Left ventricle myocardium inferior (tissue), 1 donor: ENCODE measurements around the gene TGFBRAP1. TPM values are rescaled to one million over a fixed set of nuclear protein-coding genes. Genes with fewer than 3 reads are reported as not detected.
A peak's percentile ranks its signal among the peaks of the same experiment; 100 is the strongest.

ENCODE experiments used
- DNase-seq: peaks from one replicate; pipeline ENCODE4 v3.0.0-alpha.2; 2020
- H3K27ac ChIP-seq: fragments of 200-600 bp; replicated peaks from 2 replicates; pipeline ENCODE4 v1.8.0; 2021
- H3K27me3 ChIP-seq: fragments of 200-600 bp; 2 replicates; pipeline ENCODE4 v1.8.0; 2021; ENCODE audit warnings: low read depth
- H3K36me3 ChIP-seq: fragments of 200-600 bp; 2 replicates; pipeline ENCODE4 v1.8.0; 2021
- H3K4me1 ChIP-seq: fragments of 200-600 bp; 2 replicates; pipeline ENCODE4 v1.8.0; 2021
- H3K4me3 ChIP-seq: fragments of 200-600 bp; 2 replicates; pipeline ENCODE4 v1.8.0; 2021; ENCODE audit warnings: mild to moderate bottlenecking, moderate library complexity
- H3K9me3 ChIP-seq: fragments of 200-600 bp; replicated peaks from 2 replicates; pipeline ENCODE4 v1.8.0; 2021
- CTCF ChIP-seq: fragments of 200-600 bp; IDR thresholded peaks from 2 replicates; pipeline ENCODE4 v1.8.0; 2021; ENCODE audit warnings: antibody characterized with exemption, mild to moderate bottlenecking, borderline replicate concordance
- intact Hi-C: fragments of 100-400 bp; cut with micrococcal nuclease; formaldehyde crosslinking; loops from one replicate; pipeline ENCODE4 v1.11.0; 2022
- total RNA-seq: library from RNA; stranded (reverse); fragmentation: NEBNext Ultra II Directional; extraction: Animal tissue kit (Norgen Biotek cat#: 25700); gene quantifications from one replicate; pipeline ENCODE4 v1.2.1, GENCODE V29; 2021
- donor health status: DM: no; HTN: yes; CAD: no; lungs with severe emphysema.

TGFBRAP1 gene
- total RNA-seq, 1 donor from 2014 or later, result 9.7 TPM

GRCh38 chr2:105364436-105365139, 35.1 kb upstream of the TGFBRAP1 start:
- Histone ChIP-seq H3K36me3 (peaks cover 97% of the 10 kb centered on the region), H3K9me3 (no peaks in the 10 kb centered on the region), H3K4me1 (peaks cover 42% of the 10 kb centered on the region), H3K27me3 (no peaks in the 10 kb centered on the region), H3K27ac (peak overlapping the region; percentile 85), H3K4me3 (no peak overlapping the region)
- intact Hi-C loops, result loop anchor here (5.0 kb wide), 1 partner anchor 158 kb away; no protein-coding TSS in a partner anchor
- no peak for TF ChIP-seq CTCF
- DNase-seq, result no peak

DNA sequence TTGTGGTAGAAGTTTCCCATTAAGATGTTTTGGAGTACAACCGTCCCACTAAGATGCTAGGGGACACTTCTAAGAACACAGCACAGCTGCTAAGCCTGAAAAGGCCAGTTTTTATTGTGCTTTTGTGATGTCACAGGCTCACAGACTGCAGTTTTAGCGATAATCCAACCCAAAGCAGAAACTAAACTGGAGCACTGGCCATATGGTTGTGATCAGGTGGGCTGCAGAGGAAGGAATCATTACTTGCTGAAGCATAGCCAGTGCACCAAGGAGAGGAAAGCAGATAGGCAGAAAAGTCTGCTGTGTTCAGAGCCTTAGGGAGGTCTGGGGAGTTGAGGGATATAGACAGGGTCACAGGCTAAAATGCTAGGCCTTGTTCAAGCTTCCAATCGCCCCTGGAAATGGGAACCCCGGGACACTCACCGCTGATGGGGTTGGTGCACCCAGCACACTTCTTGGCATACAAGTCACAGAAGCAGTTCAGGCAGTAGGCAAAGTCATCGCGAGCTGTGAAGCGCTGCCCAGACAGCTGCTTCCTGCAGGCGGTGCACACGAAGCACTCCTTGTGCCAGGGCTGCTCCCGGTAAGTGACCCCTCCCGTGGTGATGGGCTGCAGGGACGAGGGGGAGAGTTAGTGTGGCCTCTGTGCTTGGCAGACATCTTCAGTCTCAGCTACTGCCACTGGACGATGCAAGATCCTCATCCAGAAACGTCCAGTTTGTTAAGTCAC, 33.5 kb upstream of the TGFBRAP1 start:
- Histone ChIP-seq H3K4me3 (no peak overlapping the region), H3K27me3 (no peaks in the 10 kb centered on the region), H3K4me1 (peaks cover 27% of the 10 kb centered on the region), H3K36me3 (peaks cover 91% of the 10 kb centered on the region), H3K9me3 (no peaks in the 10 kb centered on the region), H3K27ac (peak overlapping the region; percentile 45)
- intact Hi-C loops, result no loop called here
- DNase-seq, result no peak
- no peak for TF ChIP-seq CTCF

DNA sequence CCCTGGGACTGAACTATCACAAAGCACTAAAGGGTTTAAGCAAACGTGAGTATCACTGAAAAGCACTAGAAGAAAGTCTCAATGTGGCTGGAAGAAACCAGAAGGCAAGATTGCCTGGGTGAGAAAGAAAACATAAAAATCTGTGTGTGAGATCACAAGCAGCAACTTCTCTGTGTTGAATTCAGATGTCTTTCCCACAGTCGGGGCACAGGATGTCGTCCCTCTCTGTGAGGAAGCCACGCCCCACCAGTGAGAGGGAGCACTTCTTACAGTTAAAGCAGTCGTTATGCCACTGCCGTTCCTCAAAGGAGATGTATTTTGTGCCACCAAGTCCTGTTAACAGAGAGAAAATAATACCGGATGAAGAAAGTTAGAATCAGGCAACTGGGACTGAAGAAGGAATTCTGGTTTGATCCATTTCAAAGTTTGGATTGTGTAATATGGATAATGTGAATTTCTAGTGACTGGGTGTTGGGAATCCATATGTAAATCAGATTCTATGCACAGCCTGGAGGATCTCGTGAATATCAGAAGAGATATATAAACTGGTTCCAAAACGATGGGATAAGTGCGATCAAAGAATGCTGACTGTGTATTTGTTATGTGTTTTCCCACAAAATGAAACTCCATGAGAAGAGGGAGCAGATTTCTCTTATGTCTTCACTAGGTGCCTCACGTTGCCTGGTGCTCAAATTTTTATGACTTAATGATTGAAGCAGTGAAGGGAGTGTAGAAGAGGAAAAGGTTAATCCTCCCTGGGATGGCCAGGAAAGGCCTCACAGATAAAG, 31.8 kb upstream of the TGFBRAP1 start:
- Histone ChIP-seq H3K27me3 (no peaks in the 10 kb centered on the region), H3K27ac (peak overlapping the region; percentile 45), H3K4me3 (no peak overlapping the region), H3K9me3 (peaks cover 17% of the 10 kb centered on the region), H3K36me3 (peaks cover 91% of the 10 kb centered on the region), H3K4me1 (peaks cover 18% of the 10 kb centered on the region)
- no peak for DNase-seq
- no peak for TF ChIP-seq CTCF
- intact Hi-C loops, result no loop called here

- H3K27ac ChIP-seq, result peak overlapping the region; percentile 1
- H3K36me3 ChIP-seq, result peaks cover 77% of the 10 kb centered on the region
Measured at GRCh38 chr2:105358593-105358992, 29.1 kb upstream of the TGFBRAP1 start.

More at GRCh38 chr2:105358593-105358992, 29.1 kb upstream of the TGFBRAP1 start:
- DNase-seq, result no peak
- peaks cover 5% of the 10 kb centered on the region for H3K4me1 ChIP-seq
- H3K9me3 ChIP-seq, result peaks cover 22% of the 10 kb centered on the region
- intact Hi-C loops, result no loop called here
- no peaks in the 10 kb centered on the region for H3K27me3 ChIP-seq
- no peak overlapping the region for H3K4me3 ChIP-seq
- TF ChIP-seq CTCF, result no peak
